Liver (tissue), 9 donors: ENCODE data around the gene GABARAP. TPM values are rescaled to one million over a fixed set of nuclear protein-coding genes. Genes with fewer than 3 reads are reported as not detected.

ENCODE experiments used
- DNase-seq: peaks from one replicate; pipeline ENCODE4 v3.0.0-alpha.2; 2017; ENCODE audit warnings: low spot score
- H3K27ac ChIP-seq, 2 donors: one replicate each; pipeline ENCODE4 v1.7.0; 2013; ENCODE audit warnings: inconsistent platforms in 2 of 2, low read length in 2 of 2, control low read depth in 1 of 2, low read depth in 1 of 2, mild to moderate bottlenecking in 1 of 2
- H3K27me3 ChIP-seq, 4 donors: one replicate each; pipeline versions ENCODE4 v1.6.1 to v1.7.0; 2013; ENCODE audit warnings: low read length in 3 of 4, inconsistent platforms in 1 of 4, mild to moderate bottlenecking in 1 of 4, moderate library complexity in 1 of 4; ENCODE audit not compliant: control insufficient read depth in 4 of 4, insufficient read depth in 4 of 4
- H3K36me3 ChIP-seq, 4 donors: one replicate each; pipeline versions ENCODE4 v1.6.1 to v1.7.0; 2013; ENCODE audit warnings: low read length in 3 of 4, mild to moderate bottlenecking in 3 of 4, low read depth in 1 of 4, moderate library complexity in 1 of 4; ENCODE audit not compliant: control insufficient read depth in 4 of 4, insufficient read depth in 3 of 4
- H3K4me1 ChIP-seq, 4 donors: one replicate each; pipeline versions ENCODE4 v1.6.1 to v1.7.0; 2013; ENCODE audit warnings: low read length in 3 of 4, mild to moderate bottlenecking in 3 of 4, moderate library complexity in 1 of 4; ENCODE audit not compliant: control insufficient read depth in 4 of 4, insufficient read depth in 4 of 4
- H3K4me3 ChIP-seq, 3 donors: one replicate each; pipeline versions ENCODE4 v1.6.1 to v1.7.0; 2013; ENCODE audit warnings: low read length in 3 of 3, control low read depth in 1 of 3, low read depth in 1 of 3, mild to moderate bottlenecking in 1 of 3
- H3K9ac ChIP-seq, 2 donors: one replicate each; pipeline ENCODE4 v1.7.0; 2013; ENCODE audit warnings: low read length in 2 of 2, mild to moderate bottlenecking in 2 of 2, moderate library complexity in 2 of 2, control low read depth in 1 of 2, low read depth in 1 of 2
- H3K9me3 ChIP-seq, 4 donors: one replicate each; pipeline versions ENCODE4 v1.6.1 to v1.7.0; 2013; ENCODE audit warnings: low read length in 3 of 4; ENCODE audit not compliant: control insufficient read depth in 4 of 4
- CTCF ChIP-seq: fragments of 150-350 bp; IDR thresholded peaks from 2 replicates; pipeline ENCODE4 v1.5.1; 2017; ENCODE audit warnings: improper control_type of control experiment, low read depth, low read length; ENCODE audit not compliant: missing input control
- EGR1 ChIP-seq, 2 donors: IDR thresholded peaks; 2 replicates each; pipeline ENCODE4 v1.6.1; 2016 to 2018; ENCODE audit warnings: antibody characterized with exemption in 2 of 2, low read depth in 2 of 2
- FOXA1 ChIP-seq: IDR thresholded peaks from 2 replicates; pipeline ENCODE4 v1.6.1; 2016; ENCODE audit warnings: antibody characterized with exemption
- FOXA2 ChIP-seq: IDR thresholded peaks from 2 replicates; pipeline ENCODE4 v1.6.1; 2016; ENCODE audit warnings: antibody characterized with exemption
- GABPA ChIP-seq, 2 donors: IDR thresholded peaks in 1 of 2; conservative IDR thresholded peaks in 1 of 2; 2 replicates each; pipeline ENCODE4 v1.6.1; 2016; ENCODE audit warnings: antibody characterized with exemption in 2 of 2, mild to moderate bottlenecking in 1 of 2, moderate library complexity in 1 of 2
- HNF4A ChIP-seq, 2 donors: conservative IDR thresholded peaks; 2 replicates each; pipeline ENCODE4 v1.6.1; 2016; ENCODE audit warnings: antibody characterized with exemption in 2 of 2, mild to moderate bottlenecking in 2 of 2
- HNF4G ChIP-seq: IDR thresholded peaks from 2 replicates; pipeline ENCODE4 v1.6.1; 2016; ENCODE audit warnings: antibody characterized with exemption
- JUND ChIP-seq, 2 donors: IDR thresholded peaks; 2 replicates each; pipeline ENCODE4 v1.6.1; 2016; ENCODE audit warnings: antibody characterized with exemption in 2 of 2
- MAX ChIP-seq: IDR thresholded peaks from 2 replicates; pipeline ENCODE4 v1.6.1; 2016; ENCODE audit warnings: antibody characterized with exemption
- NR2F2 ChIP-seq: IDR thresholded peaks from 2 replicates; pipeline ENCODE4 v1.6.1; 2016; ENCODE audit warnings: antibody characterized with exemption
- RAD21 ChIP-seq, 2 donors: IDR thresholded peaks; 2 replicates each; pipeline ENCODE4 v1.6.1; 2016; ENCODE audit warnings: antibody characterized with exemption in 2 of 2, mild to moderate bottlenecking in 2 of 2
- RXRA ChIP-seq, 2 donors: IDR thresholded peaks; 2 replicates each; pipeline ENCODE4 v1.6.1; 2017 to 2018; ENCODE audit warnings: antibody characterized with exemption in 2 of 2, mild to moderate bottlenecking in 1 of 2
- SP1 ChIP-seq: IDR thresholded peaks from 2 replicates; pipeline ENCODE4 v1.6.1; 2018; ENCODE audit warnings: antibody characterized with exemption, mild to moderate bottlenecking
- TAF1 ChIP-seq: conservative IDR thresholded peaks from 2 replicates; pipeline ENCODE4 v1.6.1; 2016; ENCODE audit warnings: antibody characterized with exemption, mild to moderate bottlenecking
- YY1 ChIP-seq: IDR thresholded peaks from 2 replicates; pipeline ENCODE4 v1.6.1; 2016; ENCODE audit warnings: antibody characterized with exemption, mild to moderate bottlenecking
- ZBTB33 ChIP-seq: IDR thresholded peaks from 2 replicates; pipeline ENCODE4 v1.6.1; 2016; ENCODE audit warnings: antibody characterized with exemption
- WGBS: extraction: QIAGEN DNeasy Blood & Tissue Kit; methylation state at CpG from one replicate; pipeline ENCODE4 v1.1.7; 2013; 5-methylcytosine and 5-hydroxymethylcytosine counted together
- polyA plus RNA-seq, 2 donors: library from polyadenylated mRNA; stranded (reverse) in 1 of 2; unstranded in 1 of 2; fragments of 200-250 nt in 1 of 2; fragments of >200 nt in 1 of 2; fragmentation: Nextera tagmentation in 1 of 2; extraction: Ambion mirVana in 1 of 2; gene quantifications; one replicate each; pipeline versions ENCODE4 v1.2.1 to v1.2.3, GENCODE V29; 2013 to 2015
- total RNA-seq, 2 donors: library from RNA; depleted of rRNA; stranded (reverse); fragments of >200 nt; gene quantifications; one replicate each; pipeline ENCODE4 v1.2.3, GENCODE V29; 2014
- TF ChIP-seq, protein P1 (sequence below): IDR thresholded peaks from 2 replicates; pipeline ENCODE4 v1.6.1; 2016; ENCODE audit warnings: antibody characterized with exemption, mild to moderate bottlenecking
- TF ChIP-seq, protein P2 (sequence below): IDR thresholded peaks from 2 replicates; pipeline ENCODE4 v1.6.1; 2016; ENCODE audit warnings: antibody characterized with exemption
- donor health status: healthy.
- donor health status: healthy.
- donor health status: healthy.
- donor health status: healthy.
- donor health status: healthy.

The GABARAP gene
- total and polyA plus RNA-seq, 4 donors, result 74.4 to 489 (median 205) TPM

- DNase-seq, result peak; percentile 92
- Histone ChIP-seq H3K9ac (peak overlapping the region; percentile 1 to 17), H3K27me3 (no peaks in the 10 kb centered on the region), H3K9me3 (no peaks in the 10 kb centered on the region), H3K4me3 (peak overlapping the region; percentile 1 to 50 (median 44)), H3K27ac (peak overlapping the region; percentile 88 to 94), H3K4me1 (peaks cover 9 to 19% (median 13%) of the 10 kb centered on the region in 4 donors), H3K36me3 (no peaks in the 10 kb centered on the region)
- TF ChIP-seq RAD21 (IDR thresholded peaks at IDR 0.05) (peak; percentile 98 to 99), SP1 (peak; percentile 47), EGR1 (IDR thresholded peaks at IDR 0.05; ENCODE audit: low read depth in 2 of 2) (no peak), GABPA (IDR thresholded peaks at IDR 0.05 in 1 of 2, conservative IDR thresholded peaks at IDR 0.05 in 1 of 2) (no peak), ZBTB33 (no peak), YY1 (no peak), JUND (IDR thresholded peaks at IDR 0.05) (no peak), NR2F2 (peak; percentile 53), CTCF (peak; percentile 98), TAF1 (peak; percentile 48), RXRA (IDR thresholded peaks at IDR 0.05) (peak in 1 of 2 donors; percentile 18), HNF4A (conservative IDR thresholded peaks at IDR 0.05) (peak; percentile 14 to 34), FOXA1 (peak; percentile 38), HNF4G (no peak), MAX (no peak), FOXA2 (no peak)
- TF ChIP-seq, protein P1, sequence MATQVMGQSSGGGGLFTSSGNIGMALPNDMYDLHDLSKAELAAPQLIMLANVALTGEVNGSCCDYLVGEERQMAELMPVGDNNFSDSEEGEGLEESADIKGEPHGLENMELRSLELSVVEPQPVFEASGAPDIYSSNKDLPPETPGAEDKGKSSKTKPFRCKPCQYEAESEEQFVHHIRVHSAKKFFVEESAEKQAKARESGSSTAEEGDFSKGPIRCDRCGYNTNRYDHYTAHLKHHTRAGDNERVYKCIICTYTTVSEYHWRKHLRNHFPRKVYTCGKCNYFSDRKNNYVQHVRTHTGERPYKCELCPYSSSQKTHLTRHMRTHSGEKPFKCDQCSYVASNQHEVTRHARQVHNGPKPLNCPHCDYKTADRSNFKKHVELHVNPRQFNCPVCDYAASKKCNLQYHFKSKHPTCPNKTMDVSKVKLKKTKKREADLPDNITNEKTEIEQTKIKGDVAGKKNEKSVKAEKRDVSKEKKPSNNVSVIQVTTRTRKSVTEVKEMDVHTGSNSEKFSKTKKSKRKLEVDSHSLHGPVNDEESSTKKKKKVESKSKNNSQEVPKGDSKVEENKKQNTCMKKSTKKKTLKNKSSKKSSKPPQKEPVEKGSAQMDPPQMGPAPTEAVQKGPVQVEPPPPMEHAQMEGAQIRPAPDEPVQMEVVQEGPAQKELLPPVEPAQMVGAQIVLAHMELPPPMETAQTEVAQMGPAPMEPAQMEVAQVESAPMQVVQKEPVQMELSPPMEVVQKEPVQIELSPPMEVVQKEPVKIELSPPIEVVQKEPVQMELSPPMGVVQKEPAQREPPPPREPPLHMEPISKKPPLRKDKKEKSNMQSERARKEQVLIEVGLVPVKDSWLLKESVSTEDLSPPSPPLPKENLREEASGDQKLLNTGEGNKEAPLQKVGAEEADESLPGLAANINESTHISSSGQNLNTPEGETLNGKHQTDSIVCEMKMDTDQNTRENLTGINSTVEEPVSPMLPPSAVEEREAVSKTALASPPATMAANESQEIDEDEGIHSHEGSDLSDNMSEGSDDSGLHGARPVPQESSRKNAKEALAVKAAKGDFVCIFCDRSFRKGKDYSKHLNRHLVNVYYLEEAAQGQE, result no peak
- TF ChIP-seq, protein P2, sequence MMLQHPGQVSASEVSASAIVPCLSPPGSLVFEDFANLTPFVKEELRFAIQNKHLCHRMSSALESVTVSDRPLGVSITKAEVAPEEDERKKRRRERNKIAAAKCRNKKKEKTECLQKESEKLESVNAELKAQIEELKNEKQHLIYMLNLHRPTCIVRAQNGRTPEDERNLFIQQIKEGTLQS, result no peak
- WGBS, result under 1% methylated on average over 29 of the region's 29 CpGs
Measured at GRCh38 chr17:7280519-7281073, 38.3 kb upstream of the GABARAP start.
